Suprapubic skin (tissue), 4 donors: ENCODE measurements around the gene CHN1. TPM values are rescaled to one million over a fixed set of nuclear protein-coding genes. Genes with fewer than 3 reads are reported as not detected.

ENCODE experiments used
- DNase-seq, 2 donors: peaks; one replicate each; pipeline ENCODE4 v3.0.0-alpha.2; 2019; ENCODE audit warnings: low spot score in 2 of 2
- H3K27ac ChIP-seq: fragments of 200-600 bp; sonication (generic); one replicate; pipeline ENCODE4 v1.5.1; 2019
- H3K27me3 ChIP-seq: fragments of 200-600 bp; sonication (generic); one replicate; pipeline ENCODE4 v1.5.1; 2019
- H3K36me3 ChIP-seq: fragments of 200-600 bp; sonication (generic); one replicate; pipeline ENCODE4 v1.5.1; 2019
- H3K4me1 ChIP-seq: fragments of 200-600 bp; sonication (generic); one replicate; pipeline ENCODE4 v1.5.1; 2019
- H3K4me3 ChIP-seq: fragments of 200-600 bp; sonication (generic); one replicate; pipeline ENCODE4 v1.5.1; 2019; ENCODE audit warnings: mild to moderate bottlenecking
- H3K9me3 ChIP-seq: fragments of 200-600 bp; sonication (generic); one replicate; pipeline ENCODE4 v1.5.1; 2019
- EP300 ChIP-seq: sonication (generic); formaldehyde crosslinking; IDR thresholded peaks from one replicate; pipeline ENCODE4 v1.6.1; 2017; ENCODE audit warnings: antibody characterized with exemption
- POLR2A ChIP-seq, 2 donors: fragments of 450-650 bp; IDR thresholded peaks; one replicate each; pipeline ENCODE4 v1.6.1; 2017; ENCODE audit warnings: antibody characterized with exemption in 2 of 2, mild to moderate bottlenecking in 2 of 2, moderate library complexity in 2 of 2
- POLR2AphosphoS5 ChIP-seq, 3 donors: sonication (generic); formaldehyde crosslinking; IDR thresholded peaks; one replicate each; pipeline ENCODE4 v1.6.1; 2017; ENCODE audit warnings: antibody characterized with exemption in 3 of 3
- WGBS: methylation state at CpG from one replicate; pipeline ENCODE4 v1.1.5; 2018; 5-methylcytosine and 5-hydroxymethylcytosine counted together
- total RNA-seq, 4 donors: library from RNA; depleted of rRNA; stranded (reverse); fragments of >200 nt; gene quantifications; one replicate each; pipeline ENCODE4 v1.1.0, GENCODE V29; 2016
- TF ChIP-seq, protein P1 (sequence below), 2 donors: fragments of 200-600 bp in 1 of 2; fragments of 450-650 bp in 1 of 2; sonication (generic) in 1 of 2; IDR thresholded peaks; one replicate each; pipeline ENCODE4 v1.5.1; 2016 to 2019; ENCODE audit warnings: antibody characterized with exemption in 2 of 2, mild to moderate bottlenecking in 1 of 2, moderate library complexity in 1 of 2

The CHN1 gene
- total RNA-seq, 4 donors from 2014 or later: 1.6 to 4.9 (median 3.6) TPM

- TF ChIP-seq, protein P1, sequence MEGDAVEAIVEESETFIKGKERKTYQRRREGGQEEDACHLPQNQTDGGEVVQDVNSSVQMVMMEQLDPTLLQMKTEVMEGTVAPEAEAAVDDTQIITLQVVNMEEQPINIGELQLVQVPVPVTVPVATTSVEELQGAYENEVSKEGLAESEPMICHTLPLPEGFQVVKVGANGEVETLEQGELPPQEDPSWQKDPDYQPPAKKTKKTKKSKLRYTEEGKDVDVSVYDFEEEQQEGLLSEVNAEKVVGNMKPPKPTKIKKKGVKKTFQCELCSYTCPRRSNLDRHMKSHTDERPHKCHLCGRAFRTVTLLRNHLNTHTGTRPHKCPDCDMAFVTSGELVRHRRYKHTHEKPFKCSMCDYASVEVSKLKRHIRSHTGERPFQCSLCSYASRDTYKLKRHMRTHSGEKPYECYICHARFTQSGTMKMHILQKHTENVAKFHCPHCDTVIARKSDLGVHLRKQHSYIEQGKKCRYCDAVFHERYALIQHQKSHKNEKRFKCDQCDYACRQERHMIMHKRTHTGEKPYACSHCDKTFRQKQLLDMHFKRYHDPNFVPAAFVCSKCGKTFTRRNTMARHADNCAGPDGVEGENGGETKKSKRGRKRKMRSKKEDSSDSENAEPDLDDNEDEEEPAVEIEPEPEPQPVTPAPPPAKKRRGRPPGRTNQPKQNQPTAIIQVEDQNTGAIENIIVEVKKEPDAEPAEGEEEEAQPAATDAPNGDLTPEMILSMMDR (IDR thresholded peaks at IDR 0.05): no peak
- TF ChIP-seq POLR2AphosphoS5 (IDR thresholded peaks at IDR 0.05) (no peak), POLR2A (IDR thresholded peaks at IDR 0.05) (no peak), EP300 (no peak)
- H3K4me3 ChIP-seq: no peak overlapping the region
- H3K27ac ChIP-seq: peak overlapping the region; percentile 19
- DNase-seq: peak in 1 of 2 donors; percentile 85
- H3K4me1 ChIP-seq: peaks cover 4% of the 10 kb centered on the region
- H3K9me3 ChIP-seq: no peaks in the 10 kb centered on the region
- no peaks in the 10 kb centered on the region for H3K27me3 ChIP-seq
- WGBS: 64% methylated on average over 11 of the region's 13 CpGs
- H3K36me3 ChIP-seq: no peaks in the 10 kb centered on the region
Observed at GRCh38 chr2:174778085-174778981, 226.8 kb downstream of the CHN1 start.

DNA sequence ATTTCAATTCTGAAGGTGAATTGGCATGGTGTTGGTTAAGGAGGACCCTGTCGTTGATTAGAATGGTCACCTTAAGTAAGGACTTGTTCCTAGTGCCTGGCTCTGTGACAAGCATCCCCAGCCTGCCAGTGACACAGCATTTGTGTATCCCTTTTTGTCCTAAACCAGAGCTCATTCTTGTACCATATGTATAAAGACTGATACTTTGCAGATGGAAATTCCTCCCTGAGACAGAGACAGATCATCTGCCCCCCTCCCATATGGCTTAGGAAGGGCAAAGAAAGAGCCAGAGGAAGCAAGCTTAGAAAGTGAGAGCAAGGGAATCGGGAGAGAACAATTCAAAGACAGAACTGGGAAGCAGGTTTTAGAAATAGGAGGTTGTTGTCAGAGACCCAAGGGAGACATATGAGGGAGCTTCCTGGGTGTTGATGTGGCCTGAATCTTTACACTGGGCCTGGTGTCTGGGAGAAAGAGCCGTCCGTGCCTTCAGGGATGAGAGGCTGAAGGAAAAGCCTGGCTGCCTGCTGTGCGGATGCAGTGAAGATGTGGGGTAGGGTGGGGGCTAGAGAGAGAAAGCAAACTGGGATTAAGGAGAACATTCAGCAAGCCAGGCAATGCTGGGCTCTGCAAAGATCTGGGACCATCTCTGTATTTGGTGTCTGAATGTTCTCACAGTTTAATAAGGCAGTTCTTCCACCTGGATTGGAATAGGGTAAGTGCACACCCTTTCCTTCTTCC is 227.7 kb downstream of the CHN1 start:
- no peak for DNase-seq
- Histone ChIP-seq H3K36me3 (no peaks in the 10 kb centered on the region), H3K4me3 (no peak overlapping the region), H3K27me3 (no peaks in the 10 kb centered on the region), H3K9me3 (no peaks in the 10 kb centered on the region), H3K4me1 (peaks cover 5% of the 10 kb centered on the region), H3K27ac (no peak overlapping the region)
- no peak for TF ChIP-seq POLR2AphosphoS5 (IDR thresholded peaks at IDR 0.05)
- TF ChIP-seq EP300: no peak
- TF ChIP-seq, protein P1 (IDR thresholded peaks at IDR 0.05): no peak
- no peak for TF ChIP-seq POLR2A (IDR thresholded peaks at IDR 0.05)
- 85% methylated on average over 5 of the region's 5 CpGs for WGBS

DNA sequence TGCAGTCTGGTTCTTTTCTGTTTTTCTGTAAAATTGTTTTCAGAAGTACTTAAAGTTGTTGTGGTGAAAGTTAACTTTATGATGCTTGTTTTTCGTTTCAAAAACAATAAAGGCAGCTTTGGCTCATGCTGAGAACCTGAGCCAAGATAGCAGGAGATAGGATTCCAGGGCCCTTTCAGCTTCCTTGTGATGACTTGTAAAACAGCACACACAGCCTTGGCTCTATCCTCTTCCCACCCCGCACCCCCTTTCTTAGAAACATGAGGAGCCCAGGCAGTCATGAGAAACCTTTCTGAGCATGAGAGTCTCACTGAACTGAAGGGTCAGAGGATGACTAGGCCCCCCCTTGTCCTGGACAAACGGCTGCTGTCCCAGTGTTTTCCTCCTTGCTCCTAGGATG is 228.5 kb downstream of the CHN1 start:
- H3K27me3 ChIP-seq: no peaks in the 10 kb centered on the region
- H3K27ac ChIP-seq: no peak overlapping the region
- H3K36me3 ChIP-seq: no peaks in the 10 kb centered on the region
- DNase-seq: no peak
- H3K9me3 ChIP-seq: no peaks in the 10 kb centered on the region
- WGBS: 56% methylated on average over 3 of the region's 3 CpGs
- no peak overlapping the region for H3K4me3 ChIP-seq
- peaks cover 11% of the 10 kb centered on the region for H3K4me1 ChIP-seq
- no peak for TF ChIP-seq POLR2A (IDR thresholded peaks at IDR 0.05)
- TF ChIP-seq EP300: no peak
- TF ChIP-seq, protein P1 (IDR thresholded peaks at IDR 0.05): no peak
- no peak for TF ChIP-seq POLR2AphosphoS5 (IDR thresholded peaks at IDR 0.05)

- Histone ChIP-seq H3K4me1 (peaks cover 11% of the 10 kb centered on the region), H3K27ac (no peak overlapping the region), H3K27me3 (no peaks in the 10 kb centered on the region), H3K36me3 (no peaks in the 10 kb centered on the region), H3K9me3 (no peaks in the 10 kb centered on the region), H3K4me3 (no peak overlapping the region)
- WGBS: 74% methylated on average over 6 of the region's 6 CpGs
- TF ChIP-seq POLR2AphosphoS5 (IDR thresholded peaks at IDR 0.05): no peak
- no peak for DNase-seq
Observed at GRCh38 chr2:174776223-174776622, 229.0 kb downstream of the CHN1 start.

GRCh38 chr2:174775571-174775980 is 229.6 kb downstream of the CHN1 start:
- WGBS: 64% methylated on average over 5 of the region's 5 CpGs
- Histone ChIP-seq H3K27me3 (no peaks in the 10 kb centered on the region), H3K27ac (no peak overlapping the region), H3K36me3 (no peaks in the 10 kb centered on the region), H3K9me3 (no peaks in the 10 kb centered on the region), H3K4me3 (no peak overlapping the region), H3K4me1 (peaks cover 11% of the 10 kb centered on the region)
- DNase-seq: no peak
- TF ChIP-seq POLR2AphosphoS5 (IDR thresholded peaks at IDR 0.05): no peak
- TF ChIP-seq, protein P1 (IDR thresholded peaks at IDR 0.05): no peak
- no peak for TF ChIP-seq POLR2A (IDR thresholded peaks at IDR 0.05)
- no peak for TF ChIP-seq EP300
